GM18526 (cell line): Measurements from ENCODE around the gene RAB36.

ENCODE experiments used
- POLR2A ChIP-seq: IDR thresholded peaks from 3 replicates; pipeline ENCODE4 v1.6.1; 2011; ENCODE audit not compliant: insufficient read length; ENCODE audit errors: extremely low read depth

The RAB36 gene

DNA sequence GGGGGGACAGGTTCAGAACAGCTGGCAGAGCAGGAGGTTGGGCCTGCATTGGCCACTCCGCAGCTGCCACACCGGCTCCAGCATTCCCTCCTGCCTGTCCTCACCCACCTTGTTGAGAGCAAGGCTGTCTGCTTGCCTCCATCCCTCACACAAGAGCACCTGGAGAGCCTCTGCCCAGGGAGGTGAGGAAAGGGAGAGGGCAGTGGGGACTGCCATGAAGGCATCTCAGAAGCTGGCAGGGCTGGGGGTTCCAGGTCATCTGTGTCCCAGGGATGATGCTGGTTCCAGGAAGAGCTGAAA, 30.6 kb upstream of the RAB36 start:
- TF ChIP-seq POLR2A: no peak

DNA sequence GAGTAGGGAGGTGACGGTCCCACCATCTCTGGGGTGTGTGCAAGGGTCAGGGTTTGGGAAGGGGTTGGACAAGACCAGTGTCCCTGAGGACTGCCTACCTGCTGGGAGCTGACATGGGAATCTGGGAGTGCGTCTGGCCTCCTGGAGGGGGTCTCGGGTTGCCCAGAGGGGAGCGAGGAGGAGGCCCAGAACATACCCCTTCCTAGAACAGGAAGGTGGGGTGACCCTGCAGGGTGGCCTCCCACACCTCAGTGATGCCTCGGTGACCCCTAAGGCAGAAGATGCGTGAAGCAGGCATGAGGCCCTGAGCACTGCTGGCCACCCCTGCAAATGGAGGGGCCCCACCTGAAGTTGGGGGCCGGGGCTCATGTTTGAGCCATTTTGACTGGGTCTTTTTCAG, 29.9 kb upstream of the RAB36 start:
- no peak for TF ChIP-seq POLR2A

GRCh38 chr22:23115825-23116494, 29.3 kb upstream of the RAB36 start:
- no peak for TF ChIP-seq POLR2A

- no peak for TF ChIP-seq POLR2A
These were observed 28.6 kb upstream of the RAB36 start for GRCh38 chr22:23116506-23117263.

GRCh38 chr22:23117275-23117674, 28.0 kb upstream of the RAB36 start:
- TF ChIP-seq POLR2A: no peak

GRCh38 chr22:23117891-23118646, 27.2 kb upstream of the RAB36 start:
- TF ChIP-seq POLR2A: no peak

DNA sequence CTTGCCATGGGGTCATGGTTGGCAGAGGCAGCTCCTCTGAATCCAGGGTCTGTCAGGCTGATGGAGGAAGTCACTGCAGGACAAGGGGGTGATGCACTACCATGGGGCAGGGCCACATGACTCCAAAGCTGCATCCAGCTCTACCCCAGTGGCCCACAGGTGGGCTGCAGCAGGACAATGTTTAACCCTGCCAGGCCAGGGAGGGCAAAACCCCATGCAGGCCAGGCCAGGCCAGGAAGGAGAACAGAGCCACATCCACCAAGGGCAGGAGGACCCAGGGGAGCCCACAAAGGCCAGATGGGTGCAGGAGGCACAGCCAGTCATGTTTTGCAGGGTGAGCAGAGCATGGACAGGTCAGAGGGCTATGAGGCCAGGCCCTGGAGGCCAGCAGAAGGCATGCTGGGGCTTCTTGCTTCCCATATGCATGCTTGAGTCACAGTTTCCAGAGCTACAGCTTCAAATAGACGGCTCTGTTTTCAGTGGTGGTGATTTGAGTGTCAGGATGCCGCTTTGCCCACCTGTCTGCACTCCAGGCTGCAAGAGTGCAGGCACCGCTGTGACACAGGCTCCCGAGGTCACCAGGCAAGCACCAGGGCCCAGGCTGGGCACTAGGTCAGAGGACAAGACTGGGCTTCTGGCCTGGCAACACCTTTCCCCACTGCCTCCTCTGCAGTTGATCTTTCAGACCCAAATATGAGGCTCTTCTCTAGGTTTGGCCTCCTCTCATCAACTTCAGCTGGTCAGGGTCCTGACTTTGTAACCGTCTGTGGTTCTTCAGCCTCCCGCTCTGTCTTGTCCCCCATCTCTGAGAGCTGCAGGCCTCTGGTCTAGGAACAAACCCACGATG, 26.4 kb upstream of the RAB36 start:
- TF ChIP-seq POLR2A: no peak

DNA sequence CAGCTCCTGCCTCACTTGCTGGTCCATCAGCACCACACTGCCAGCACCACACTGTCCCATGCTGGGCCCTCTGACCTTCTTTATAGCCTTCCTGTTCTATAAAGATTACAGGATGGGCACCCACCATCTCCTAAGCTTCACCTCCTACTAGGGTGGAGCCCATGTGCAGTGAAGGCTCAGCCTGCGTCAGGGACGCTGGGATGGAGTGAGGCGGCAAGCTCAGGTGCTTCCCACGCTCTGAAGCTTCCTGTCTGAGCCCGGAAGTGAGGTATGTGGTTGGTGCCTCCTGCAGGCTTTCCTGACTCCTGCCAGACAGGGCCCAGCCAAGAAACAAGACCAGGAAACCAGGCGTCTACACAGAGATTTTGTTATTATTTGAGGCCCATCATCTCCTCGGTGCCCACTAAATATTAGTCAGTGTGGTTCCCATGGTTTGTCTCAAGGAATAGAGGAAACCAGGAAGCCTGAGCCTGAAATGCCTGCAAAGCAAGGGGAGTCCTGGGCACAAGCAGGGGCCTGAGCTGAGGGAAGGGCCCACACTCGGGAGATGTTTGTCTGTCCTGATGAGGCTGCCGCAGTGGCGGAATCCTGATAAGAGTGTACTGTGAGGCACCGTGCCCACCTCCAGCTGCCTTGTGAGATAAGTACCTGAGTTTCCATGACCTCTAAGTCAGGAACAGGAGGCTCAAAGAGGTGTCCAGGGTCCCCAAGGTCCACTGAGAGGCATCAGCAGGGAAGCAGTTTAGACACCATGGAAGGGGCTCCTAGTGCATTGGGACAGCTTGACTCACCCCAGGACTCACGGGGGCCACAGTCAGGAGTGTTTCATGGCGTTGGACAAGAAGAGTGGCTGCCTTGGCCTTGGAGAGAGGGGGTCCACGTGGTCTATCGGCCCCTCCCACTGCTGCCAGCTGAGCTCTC, 25.5 kb upstream of the RAB36 start:
- no peak for TF ChIP-seq POLR2A

- no peak for TF ChIP-seq POLR2A
These were observed 24.8 kb upstream of the RAB36 start for GRCh38 chr22:23120415-23120899.

- TF ChIP-seq POLR2A: no peak
These were observed 24.3 kb upstream of the RAB36 start for GRCh38 chr22:23121000-23121421.

- TF ChIP-seq POLR2A: no peak
These were observed 23.9 kb upstream of the RAB36 start for GRCh38 chr22:23121424-23121823.

DNA sequence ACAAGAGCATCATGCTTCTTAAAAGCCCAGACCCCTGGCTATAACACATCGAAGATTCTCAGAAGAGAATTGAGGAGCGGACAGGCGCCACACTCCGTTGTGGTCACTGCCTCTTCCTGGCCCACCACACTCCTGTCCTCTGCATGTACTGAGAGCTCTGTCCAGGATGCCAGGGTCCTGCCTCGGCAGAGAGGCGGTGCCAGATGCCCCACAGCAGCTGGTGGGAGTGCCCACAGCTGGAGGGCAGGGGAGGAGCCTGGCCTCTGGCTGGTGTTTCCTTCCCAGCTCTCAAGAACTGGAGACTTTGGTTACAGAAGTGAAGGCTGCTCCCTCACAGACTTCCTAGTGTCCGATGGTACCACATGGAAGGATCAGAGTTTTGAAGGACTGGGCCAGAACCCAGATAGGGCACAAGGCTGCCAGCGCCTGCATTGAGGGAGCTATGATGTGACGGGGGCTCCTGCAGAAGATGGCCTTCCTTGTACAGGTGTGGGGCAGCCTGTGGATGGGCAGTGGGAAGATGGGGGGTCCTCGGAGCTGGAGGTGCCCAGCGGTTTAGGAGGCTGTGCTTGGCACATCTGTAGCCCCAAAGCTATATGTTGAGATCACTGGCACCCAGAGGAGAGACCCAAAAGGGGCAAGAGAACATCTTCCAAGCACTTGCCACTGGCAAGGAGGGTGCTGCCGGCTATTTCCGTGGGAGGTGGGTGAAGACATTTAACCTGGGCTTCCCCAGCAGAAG, 22.9 kb upstream of the RAB36 start:
- TF ChIP-seq POLR2A: no peak

DNA sequence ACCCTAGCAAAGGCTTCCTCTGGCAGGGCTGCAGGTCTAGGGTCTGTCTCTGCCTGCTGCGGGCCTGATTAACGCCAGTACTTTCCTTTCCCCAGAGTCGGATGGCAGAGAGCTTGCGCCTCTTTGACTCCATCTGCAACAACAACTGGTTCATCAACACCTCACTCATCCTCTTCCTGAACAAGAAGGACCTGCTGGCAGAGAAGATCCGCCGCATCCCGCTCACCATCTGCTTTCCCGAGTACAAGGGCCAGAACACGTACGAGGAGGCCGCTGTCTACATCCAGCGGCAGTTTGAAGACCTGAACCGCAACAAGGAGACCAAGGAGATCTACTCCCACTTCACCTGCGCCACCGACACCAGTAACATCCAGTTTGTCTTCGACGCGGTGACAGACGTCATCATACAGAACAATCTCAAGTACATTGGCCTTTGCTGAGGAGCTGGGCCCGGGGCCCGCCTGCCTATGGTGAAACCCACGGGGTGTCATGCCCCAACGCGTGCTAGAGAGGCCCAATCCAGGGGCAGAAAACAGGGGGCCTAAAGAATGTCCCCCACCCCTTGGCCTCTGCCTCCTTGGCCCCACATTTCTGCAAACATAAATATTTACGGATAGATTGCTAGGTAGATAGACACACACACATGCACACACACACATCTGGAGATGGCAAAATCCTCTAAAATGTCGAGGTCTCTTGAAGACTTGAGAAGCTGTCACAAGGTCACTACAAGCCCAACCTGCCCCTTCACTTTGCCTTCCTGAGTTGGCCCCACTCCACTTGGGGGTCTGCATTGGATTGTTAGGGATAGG, 22.1 kb upstream of the RAB36 start:
- no peak for TF ChIP-seq POLR2A
